Measurements from ENCODE around the gene WNT9B. TPM values are rescaled to one million over a fixed set of nuclear protein-coding genes. Genes with fewer than 3 reads are reported as not detected.

Gene WNT9B
- total RNA-seq, 1 experiment from 2014 or later = 0.70 TPM

GRCh38 chr17:46834846-46835245, 16.5 kb upstream of the WNT9B start:
- Histone ChIP-seq H2AK5ac (ENCODE audit: insufficient read length, low read length) (no peak overlapping the region), H3K9ac (ENCODE audit: extremely low read depth, insufficient read length, low read length) (no peak overlapping the region), H3K4ac (ENCODE audit: low read depth, low read length) (no peak overlapping the region), H2AFZ (ENCODE audit: low read length) (no peak overlapping the region), H2BK12ac (ENCODE audit: insufficient read length, low read depth, low read length) (no peak overlapping the region), H2BK5ac (ENCODE audit: insufficient read length, low read length) (no peak overlapping the region), H3K79me1 (ENCODE audit: insufficient read depth, low read depth, low read length, poor library complexity, severe bottlenecking) (no peaks in the 10 kb centered on the region), H4K20me1 (ENCODE audit: control insufficient read depth, insufficient read depth, insufficient read length) (no peaks in the 10 kb centered on the region), H2BK20ac (ENCODE audit: low read depth, low read length, poor library complexity, severe bottlenecking) (no peak overlapping the region), H3K56ac (ENCODE audit: insufficient read length, low read depth, low read length) (no peak overlapping the region), H3K4me1 (ENCODE audit: insufficient read depth, low read length) (no peaks in the 10 kb centered on the region), H3K27me3 (ENCODE audit: insufficient read depth, low read length) (no peaks in the 10 kb centered on the region), H3K23ac (ENCODE audit: insufficient read length, low read depth, low read length) (no peak overlapping the region), H3K23me2 (ENCODE audit: insufficient read length, low read depth, low read length, poor library complexity, severe bottlenecking) (no peaks in the 10 kb centered on the region), H4K8ac (replicated peaks; ENCODE audit: insufficient read length, low read depth, low read length) (no peak overlapping the region), H4K5ac (ENCODE audit: insufficient read length, low read depth, low read length) (no peak overlapping the region), H3K79me2 (ENCODE audit: insufficient read depth, low read length) (no peaks in the 10 kb centered on the region), H4K91ac (ENCODE audit: insufficient read length, low read depth, low read length) (no peak overlapping the region), H3T11ph (ENCODE audit: low read length) (no peak overlapping the region), H3K14ac (ENCODE audit: insufficient read depth, low read length) (no peak overlapping the region), H3K4me2 (ENCODE audit: insufficient read depth, insufficient read length, low read length) (no peak overlapping the region), H3K18ac (ENCODE audit: insufficient read length, low read depth, low read length) (no peak overlapping the region), H2BK120ac (ENCODE audit: low read depth, low read length, poor library complexity, severe bottlenecking) (no peak overlapping the region), H3K9me3 (ENCODE audit: control insufficient read depth, low read depth, low read length) (no peaks in the 10 kb centered on the region), H2BK15ac (ENCODE audit: low read depth, low read length) (no peak overlapping the region), H3K27ac (ENCODE audit: insufficient read length, low read depth, low read length) (no peak overlapping the region)
- peaks cover 41% of the 10 kb centered on the region for H3K27me3 Mint-ChIP-seq (ENCODE audit: low read depth)
- no peaks in the 10 kb centered on the region; a peak in 2 of 7 replicates for H3K36me3 Mint-ChIP-seq (ENCODE audit: insufficient read depth in 1 of 3, low read depth in 3 of 3)
- H3K4me3 Mint-ChIP-seq = no peak overlapping the region
- H3K27ac Mint-ChIP-seq = no peak overlapping the region
- peaks cover 31 to 36% of the 10 kb centered on the region in 2 experiments for H3K4me1 Mint-ChIP-seq
- no CpG with 5 or more reads among the region's 3 CpGs for WGBS (ENCODE audit: extremely low coverage, insufficient read length, low lambda C conversion rate)
- peaks cover 3 to 4% of the 10 kb centered on the region in 2 experiments; a peak in 3 of 5 replicates for H3K9me3 Mint-ChIP-seq
- no peak for TF ChIP-seq CTCF (conservative IDR thresholded peaks at IDR 0.05)
- DNase-seq = no peak
